Amygdala (tissue), 56 donors: ENCODE measurements around the gene AMACR.
"Not testable (repeated sequence)": the region's sequence is repeated elsewhere in the genome, so short reads cannot be mapped to it uniquely, and the experiment has no call there.

Experiments used
- DNase-seq, 56 donors: peaks; one replicate each; lab custom pipeline; 2025; lab: John Stamatoyannopoulos, UW

Gene AMACR

GRCh38 chr5:33975852-33976251, 32.0 kb downstream of the AMACR start:
- DNase-seq: no peak

DNA sequence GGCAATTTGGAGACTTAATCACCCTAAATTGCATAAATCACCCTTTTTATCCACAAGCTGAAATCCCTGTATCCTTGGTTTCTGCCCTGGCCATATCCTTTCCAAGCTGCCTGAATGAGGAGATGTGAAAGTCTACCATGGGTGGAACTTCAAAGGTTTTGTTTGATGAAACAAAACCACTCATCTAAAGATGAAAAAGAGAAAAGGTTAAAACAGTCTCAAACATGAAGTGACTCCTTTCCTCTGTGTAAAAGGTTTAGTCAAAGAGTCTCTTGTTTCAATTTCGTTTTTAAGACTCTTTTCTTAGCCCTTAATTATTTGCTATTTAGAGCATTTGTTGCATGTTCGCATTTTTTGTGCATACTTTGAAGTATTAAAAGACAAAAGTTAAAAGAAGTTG, 34.6 kb downstream of the AMACR start:
- no peak for DNase-seq

GRCh38 chr5:33969572-33970452, 38.0 kb downstream of the AMACR start:
- DNase-seq: no peak

DNA sequence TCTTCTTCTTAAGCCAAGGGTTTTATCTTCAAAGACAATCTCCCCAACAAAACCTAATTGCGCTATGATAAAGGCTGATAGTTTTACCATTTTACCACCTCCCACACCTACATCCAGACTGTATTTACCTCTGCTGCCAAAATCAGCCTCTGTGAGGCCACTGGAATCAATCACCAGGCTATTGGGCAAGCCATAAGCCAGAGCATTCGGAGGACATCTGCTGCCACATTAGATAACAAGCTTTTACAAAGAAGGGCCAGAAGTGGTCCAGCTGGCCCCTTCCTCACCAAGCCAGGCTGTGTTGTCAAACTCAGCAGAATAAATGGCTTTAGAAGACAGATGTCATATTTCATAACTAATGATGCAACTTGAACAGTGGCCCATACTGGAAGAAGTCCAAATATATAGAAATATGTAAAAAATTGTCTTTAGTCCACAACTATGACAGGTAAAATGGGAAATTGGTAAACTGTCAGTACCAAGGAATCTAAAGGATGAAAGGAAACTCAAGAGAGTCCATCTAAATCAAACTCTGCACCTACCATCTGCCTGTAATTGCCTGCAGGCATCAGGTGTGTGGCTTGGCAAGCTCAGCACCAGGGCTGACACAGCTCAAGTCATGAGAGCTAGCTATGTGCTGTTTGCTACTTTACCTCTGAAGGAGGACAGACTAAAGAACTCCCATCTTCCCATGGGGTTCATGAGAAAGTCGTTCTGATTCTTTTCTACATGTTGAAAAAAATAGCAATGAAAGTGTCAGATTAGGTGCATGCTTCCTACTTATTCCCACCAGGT, 39.4 kb downstream of the AMACR start:
- DNase-seq: no peak

GRCh38 chr5:33966805-33967204, 41.0 kb downstream of the AMACR start:
- DNase-seq: no peak

DNA sequence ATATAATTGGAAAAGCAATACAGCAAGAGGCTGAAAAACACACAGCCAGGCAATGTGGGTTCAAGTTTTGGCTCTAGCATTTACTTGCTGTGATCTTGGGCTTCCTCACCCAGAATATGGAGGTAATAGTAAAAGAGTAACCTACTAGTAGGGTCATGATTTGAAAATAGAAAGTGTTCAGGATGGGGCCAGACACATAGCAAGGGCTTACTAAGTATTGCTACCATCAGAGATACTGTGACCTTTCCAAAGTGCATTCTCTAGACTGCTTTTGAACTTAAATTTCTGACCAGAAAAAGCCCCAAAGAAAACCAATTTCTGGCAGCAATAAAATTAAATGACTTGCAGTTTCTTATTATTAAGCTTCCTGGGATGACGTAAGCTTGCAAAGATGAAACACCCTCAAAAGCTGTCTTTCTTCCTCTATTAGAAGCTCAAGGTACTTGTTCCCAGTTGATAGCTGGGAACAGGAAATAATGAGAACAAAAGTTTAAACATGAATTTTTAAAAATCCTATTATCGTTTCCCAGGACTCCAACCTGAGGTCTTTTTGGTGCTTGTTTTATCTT, 43.6 kb downstream of the AMACR start:
- no peak for DNase-seq

DNA sequence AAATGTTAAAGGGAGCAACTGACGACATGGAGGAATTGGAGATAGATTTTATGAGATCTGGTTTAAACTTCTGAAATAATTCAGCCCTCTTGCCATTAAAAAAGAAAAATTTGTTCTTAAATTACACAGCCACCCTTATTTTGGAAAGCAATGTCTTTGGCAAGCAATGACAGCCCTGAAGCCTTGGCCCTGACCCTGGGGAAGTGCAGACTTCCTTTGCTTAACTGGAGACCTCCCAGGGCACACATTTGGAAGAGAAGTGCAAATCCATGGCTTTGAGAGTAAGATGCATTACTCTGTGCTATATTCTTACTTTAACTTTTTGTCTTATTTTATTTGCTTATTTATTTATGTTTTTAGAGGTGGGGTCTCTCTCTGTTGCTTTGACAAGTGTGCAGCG, 49.7 kb downstream of the AMACR start:
- DNase-seq: no peak

GRCh38 chr5:33957577-33958150, 50.2 kb downstream of the AMACR start:
- no peak for DNase-seq

DNA sequence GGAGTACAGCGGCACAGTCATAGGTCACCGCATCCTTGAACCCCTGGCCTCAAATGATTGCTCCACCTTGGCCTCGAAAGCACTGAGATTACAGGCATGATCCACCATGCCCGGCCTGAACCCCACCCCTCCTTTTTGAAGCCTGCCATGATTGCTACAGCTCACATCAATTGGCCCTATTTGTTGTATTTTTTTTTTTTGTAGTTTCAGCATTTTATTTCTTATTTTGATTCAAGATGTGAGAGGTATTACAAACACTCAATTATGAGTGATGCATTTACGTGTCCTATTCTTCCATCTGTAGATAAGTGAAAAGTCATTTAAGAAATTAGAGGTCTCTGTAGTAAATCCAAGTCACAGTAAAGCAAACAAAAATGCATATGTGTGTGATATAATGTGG, 55.7 kb downstream of the AMACR start:
- DNase-seq: not testable (repeated sequence)

GRCh38 chr5:33944543-33945132, 63.2 kb downstream of the AMACR start:
- no peak for DNase-seq

DNA sequence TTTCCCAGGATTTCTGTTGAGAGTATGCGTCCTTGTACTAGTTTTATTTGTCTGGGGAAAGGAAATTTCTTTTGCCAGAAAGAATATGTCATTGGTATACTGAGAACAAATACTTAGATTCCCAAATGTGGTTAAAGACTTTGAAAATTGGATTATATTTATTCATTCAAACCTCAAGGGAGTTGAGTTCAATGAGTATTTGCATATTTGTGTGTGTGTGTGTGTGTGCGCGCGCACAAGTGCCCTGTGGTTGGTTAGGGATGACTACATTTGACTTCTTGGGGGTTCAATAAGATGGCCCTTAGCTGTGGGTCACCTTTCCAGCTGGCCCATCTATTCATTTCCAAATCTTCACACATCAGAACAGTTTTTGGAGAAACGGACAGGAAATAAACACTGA, 66.8 kb downstream of the AMACR start:
- no peak for DNase-seq

GRCh38 chr5:33939556-33940262, 68.1 kb downstream of the AMACR start:
- no peak for DNase-seq

GRCh38 chr5:33938881-33939280, 69.0 kb downstream of the AMACR start:
- DNase-seq: no peak

DNA sequence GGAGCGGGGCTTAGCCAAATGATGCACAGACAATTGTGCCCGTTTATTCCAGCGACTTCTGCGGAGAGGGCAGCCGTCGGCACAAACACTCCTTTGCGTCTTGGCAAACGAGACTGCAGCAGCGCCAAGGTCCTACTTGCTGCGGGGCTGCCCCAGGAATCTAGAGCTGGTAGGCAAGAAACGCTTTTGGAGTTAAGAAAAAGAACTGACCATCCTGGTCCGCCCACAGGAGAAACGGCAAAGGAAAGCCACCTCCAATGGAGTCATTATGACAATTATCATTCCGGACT, 69.4 kb downstream of the AMACR start:
- DNase-seq: no peak

GRCh38 chr5:33937707-33938506, 69.9 kb downstream of the AMACR start:
- DNase-seq: no peak

DNA sequence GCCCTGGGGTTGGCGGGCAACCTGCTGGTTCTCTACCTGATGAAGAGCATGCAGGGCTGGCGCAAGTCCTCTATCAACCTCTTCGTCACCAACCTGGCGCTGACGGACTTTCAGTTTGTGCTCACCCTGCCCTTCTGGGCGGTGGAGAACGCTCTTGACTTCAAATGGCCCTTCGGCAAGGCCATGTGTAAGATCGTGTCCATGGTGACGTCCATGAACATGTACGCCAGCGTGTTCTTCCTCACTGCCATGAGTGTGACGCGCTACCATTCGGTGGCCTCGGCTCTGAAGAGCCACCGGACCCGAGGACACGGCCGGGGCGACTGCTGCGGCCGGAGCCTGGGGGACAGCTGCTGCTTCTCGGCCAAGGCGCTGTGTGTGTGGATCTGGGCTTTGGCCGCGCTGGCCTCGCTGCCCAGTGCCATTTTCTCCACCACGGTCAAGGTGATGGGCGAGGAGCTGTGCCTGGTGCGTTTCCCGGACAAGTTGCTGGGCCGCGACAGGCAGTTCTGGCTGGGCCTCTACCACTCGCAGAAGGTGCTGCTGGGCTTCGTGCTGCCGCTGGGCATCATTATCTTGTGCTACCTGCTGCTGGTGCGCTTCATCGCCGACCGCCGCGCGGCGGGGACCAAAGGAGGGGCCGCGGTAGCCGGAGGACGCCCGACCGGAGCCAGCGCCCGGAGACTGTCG, 70.7 kb downstream of the AMACR start:
- DNase-seq: no peak

GRCh38 chr5:33936381-33937016, 71.4 kb downstream of the AMACR start, which contains the start of gene RXFP3:
TSS of gene RXFP3 (plus strand) at chr5:33936386. CDS start at chr5:33936741, 355 bp downstream.
- DNase-seq: no peak
